DMS53 (cell line): ENCODE measurements around the gene LMBRD2.
"Not testable (repeated sequence)": the region's sequence is repeated elsewhere in the genome, so short reads cannot be mapped to it uniquely, and the experiment has no call there.

Source experiments
- DNase-seq: peaks from one replicate; lab custom pipeline; 2025; lab: John Stamatoyannopoulos, UW

Gene LMBRD2

DNA sequence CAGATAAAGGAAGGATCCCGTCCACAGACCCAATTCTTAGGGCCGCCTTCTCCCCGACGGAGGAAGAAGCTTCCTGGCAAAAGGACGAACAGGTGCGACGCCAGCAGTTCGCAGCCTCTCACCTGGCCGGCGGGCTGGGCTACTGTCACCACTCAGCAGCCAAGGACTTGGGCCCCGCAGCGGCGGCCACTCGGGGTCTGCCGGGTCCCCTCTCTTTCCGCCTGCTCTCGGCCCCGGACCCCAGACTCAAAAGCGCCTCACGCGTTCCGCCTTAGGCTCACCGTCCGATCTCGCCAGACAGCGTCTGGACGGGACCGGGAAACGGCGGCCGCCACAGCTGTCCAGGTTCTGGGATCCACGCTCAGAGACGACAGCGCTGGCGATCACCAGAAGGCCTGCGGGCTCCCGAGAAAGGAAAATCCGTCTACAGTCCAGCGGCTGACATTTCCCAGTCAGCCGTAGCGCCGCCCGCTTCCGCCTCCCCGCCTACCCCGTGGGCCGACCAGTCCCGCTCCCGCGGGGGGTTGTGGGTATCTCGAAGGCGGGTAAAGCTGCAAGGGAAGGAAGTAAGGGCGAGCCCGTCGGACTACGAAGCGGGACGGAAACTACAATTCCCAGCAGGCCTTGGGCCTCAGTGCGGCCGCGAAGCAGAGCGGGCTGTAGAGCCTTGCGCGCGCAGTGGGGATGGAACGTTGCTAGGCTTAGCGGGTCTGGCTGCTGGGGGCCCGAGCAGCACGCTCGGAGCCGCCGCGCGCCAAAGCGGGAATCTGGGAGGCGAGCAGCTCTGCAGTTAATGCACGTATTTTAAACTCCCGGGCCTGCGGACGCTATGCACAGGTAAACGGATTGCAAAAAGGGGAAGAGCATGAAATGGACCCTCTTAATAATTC is at the start of gene LMBRD2, which contains the start of gene SKP2:
Gene LMBRD2 (minus strand): TSS at position 454 of the 890 bp plus-strand sequence. CDS start 8,538 bp downstream, outside the sequence.
Gene SKP2 (plus strand): TSS at position 678 of the 890 bp plus-strand sequence. CDS start 152 bp downstream, at position 830.
- peak; percentile 97 for DNase-seq

DNA sequence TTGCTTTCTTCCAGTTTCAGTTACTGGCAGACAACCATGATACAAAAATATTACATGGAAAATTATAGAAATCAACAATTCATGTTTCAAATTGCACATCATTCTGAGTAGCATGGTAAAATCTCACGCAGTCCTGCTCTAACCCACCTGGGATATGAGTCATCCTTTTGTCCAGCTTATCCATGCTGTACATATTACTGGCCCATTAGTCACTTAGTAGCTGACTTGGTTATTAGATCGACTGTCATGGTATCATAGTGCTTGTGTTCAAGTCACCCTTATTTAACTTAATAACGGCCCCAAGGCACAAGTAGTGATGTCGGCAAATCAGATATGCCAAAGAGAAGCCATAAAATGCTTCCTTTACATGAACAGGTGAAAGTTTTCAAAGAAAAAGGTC is 48.8 kb upstream of the LMBRD2 start:
- DNase-seq = peak; percentile 57

DNA sequence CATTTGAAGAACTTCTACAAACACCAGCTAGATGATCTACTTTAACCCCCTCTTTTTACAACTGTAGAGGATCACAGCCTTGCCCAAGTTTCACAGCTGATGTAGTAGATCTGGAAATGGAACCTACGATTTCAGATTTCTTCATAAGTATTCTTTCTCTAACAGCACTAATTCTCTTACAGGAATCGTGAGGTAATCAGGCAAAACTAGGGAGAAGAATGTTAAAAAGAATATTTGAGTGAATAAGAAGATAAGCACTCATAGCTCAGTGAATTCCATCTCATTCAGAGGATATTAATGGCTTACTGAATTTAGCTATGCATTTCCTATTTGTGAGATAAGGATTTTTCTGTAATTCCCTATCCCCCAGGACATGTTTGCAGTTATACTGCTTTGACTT is 47.9 kb upstream of the LMBRD2 start:
- no peak for DNase-seq

DNA sequence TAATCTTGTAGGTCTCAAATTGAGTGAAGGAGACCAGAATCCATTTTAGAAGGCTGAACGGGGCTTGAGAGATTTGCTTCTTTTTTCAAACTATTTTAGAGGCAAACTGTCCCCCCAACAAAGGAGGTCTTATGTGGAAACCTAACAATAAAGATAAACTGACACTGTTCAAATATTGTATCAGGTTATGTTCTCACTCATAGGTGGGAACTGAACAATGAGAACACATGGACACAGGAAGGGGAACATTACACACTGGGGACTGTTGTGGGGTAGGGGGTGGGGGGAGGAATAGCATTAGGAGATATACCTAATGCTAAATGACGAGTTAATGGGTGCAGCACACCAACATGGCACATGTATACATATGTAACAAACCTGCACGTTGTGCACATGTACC is 47.1 kb upstream of the LMBRD2 start:
- peak; percentile 7 for DNase-seq

DNA sequence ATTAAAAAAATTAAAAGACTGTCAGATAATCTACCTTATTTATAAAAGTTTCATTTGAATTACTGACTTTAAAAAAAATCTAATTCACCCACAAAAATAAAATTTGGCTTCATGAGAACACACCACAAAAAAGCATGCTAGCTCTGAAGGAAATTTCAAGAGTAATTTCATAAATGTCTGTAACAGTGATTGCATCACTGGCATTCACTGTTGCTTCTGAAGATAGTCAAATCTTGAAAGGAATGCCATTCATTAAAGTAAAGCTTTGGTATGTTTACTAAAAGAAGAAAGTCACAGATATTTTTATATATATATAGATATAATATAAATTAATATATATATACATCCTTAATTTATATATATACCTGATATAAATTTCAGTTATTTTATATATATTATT is 46.6 kb upstream of the LMBRD2 start:
- DNase-seq = no peak

DNA sequence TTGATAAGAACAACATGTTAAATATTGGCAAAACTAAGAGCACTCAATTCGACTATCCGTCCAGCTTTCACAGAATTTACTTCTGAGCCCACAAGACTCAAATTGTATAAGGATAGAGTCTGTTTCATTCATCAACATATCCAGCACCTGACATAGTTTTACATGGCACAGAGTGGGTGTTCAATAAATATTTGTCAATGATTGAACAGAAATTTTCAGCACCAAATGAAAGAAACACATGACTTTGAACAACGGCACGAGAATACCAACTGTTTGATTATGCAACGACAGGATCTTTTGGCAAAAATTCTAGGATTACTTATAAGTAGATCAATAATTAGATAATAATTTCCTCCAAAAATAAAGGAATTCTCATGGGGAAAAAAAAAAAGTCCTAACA is 42.1 kb upstream of the LMBRD2 start:
- no peak for DNase-seq

DNA sequence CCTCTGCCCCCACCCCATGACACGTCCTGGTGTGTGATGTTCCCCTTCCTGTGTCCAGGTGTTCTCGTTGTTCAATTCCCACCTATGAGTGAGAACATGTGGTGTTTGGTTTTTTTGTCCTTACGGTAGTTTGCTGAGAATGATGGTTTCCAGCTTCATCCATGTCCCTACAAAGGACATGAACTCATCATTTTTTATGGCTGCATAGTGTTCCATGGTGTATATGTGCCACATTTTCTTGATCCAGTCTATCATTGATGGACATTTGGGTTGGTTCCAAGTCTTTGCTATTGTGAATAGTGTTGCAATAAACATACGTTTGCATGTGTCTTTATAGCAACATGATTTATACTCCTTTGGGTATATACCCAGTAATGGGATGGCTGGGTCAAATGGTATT is 32.7 kb upstream of the LMBRD2 start:
- DNase-seq = not testable (repeated sequence)

DNA sequence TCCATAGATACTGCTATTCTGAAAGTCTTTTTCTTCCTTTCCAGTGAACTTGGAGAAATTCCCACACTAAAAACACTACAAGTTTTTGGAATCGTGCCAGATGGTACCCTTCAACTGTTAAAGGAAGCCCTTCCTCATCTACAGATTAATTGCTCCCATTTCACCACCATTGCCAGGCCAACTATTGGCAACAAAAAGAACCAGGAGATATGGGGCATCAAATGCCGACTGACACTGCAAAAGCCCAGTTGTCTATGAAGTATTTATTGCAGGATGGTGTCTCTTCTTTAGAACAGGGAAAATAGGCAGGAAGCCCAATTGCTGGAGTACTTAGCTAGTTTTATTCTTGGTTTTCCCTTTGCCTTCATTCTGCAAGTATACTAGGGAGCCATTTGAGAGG is 30.1 kb upstream of the LMBRD2 start:
- no peak for DNase-seq

DNA sequence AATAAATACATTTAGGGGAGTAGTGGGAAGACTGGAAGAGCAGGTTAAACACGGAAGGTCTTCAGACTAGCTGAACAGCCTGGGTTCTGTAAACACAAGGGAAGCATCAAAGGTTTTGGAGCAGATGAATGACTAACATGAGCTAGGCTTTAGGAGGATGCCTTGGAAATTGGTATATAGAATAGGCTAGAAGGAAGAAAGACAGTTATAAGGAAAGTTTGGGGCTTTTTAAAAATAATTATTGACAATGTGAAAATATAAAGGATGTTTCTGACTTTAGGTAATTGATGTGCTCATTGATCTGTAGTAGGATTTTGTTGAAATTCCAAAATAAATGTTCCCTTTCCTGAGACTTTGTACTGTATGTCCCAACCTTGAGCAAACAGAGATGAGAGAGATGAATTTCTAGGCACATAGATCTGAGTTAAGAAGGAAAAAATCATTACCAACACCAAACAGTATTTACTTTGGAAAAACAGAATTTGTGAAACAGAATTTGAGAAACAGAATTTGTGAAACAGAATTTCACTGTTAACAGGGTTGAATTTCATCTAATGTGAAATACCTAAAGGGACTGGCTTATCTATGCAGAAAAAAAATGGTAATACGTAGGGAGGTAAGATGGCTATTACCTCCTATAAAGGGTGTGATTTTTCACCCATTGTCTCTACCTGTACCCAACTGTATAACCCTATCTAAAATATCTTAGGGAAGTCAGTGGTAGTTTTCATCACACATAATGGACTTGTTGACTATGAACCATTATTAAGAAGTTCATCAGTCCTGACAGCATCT is 29.1 kb upstream of the LMBRD2 start:
- DNase-seq = peak; percentile 56

DNA sequence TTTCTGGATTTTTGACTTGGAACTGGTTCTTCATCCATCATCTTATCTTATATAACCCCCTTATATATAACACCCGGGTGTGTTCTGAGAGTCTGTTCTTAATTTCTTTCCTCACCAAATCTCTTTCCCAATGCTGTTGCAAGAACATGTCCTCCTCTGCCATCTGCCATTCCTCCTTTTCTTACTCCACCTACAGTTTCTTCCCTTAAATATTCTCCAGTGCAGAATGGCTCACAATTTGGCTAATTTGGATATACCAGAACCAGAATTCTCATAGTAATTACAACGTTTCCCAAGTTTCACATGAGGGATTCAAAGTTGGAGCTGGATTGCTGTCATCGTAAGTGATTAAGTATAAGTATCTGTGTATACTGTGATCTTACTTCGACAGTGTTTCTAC is 28.3 kb upstream of the LMBRD2 start:
- DNase-seq = no peak

DNA sequence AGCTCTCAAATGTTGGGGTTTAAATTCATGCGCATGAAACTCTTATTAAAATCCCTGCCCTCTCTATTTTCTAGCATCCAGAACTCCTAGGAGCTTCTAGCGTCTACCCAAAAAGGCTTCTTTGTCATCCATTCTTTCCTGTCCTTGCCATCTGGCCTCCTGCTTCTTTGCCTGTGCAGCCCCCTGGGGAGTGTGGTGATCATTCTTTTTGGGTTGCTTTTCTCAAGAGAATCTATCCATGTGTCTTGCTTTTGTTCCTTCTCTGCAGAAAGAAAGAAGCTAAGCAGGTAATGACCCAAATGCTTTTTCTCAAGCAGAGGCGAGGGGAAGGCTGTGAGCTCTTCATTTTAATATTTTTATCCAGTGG is 26.8 kb upstream of the LMBRD2 start:
- no peak for DNase-seq

DNA sequence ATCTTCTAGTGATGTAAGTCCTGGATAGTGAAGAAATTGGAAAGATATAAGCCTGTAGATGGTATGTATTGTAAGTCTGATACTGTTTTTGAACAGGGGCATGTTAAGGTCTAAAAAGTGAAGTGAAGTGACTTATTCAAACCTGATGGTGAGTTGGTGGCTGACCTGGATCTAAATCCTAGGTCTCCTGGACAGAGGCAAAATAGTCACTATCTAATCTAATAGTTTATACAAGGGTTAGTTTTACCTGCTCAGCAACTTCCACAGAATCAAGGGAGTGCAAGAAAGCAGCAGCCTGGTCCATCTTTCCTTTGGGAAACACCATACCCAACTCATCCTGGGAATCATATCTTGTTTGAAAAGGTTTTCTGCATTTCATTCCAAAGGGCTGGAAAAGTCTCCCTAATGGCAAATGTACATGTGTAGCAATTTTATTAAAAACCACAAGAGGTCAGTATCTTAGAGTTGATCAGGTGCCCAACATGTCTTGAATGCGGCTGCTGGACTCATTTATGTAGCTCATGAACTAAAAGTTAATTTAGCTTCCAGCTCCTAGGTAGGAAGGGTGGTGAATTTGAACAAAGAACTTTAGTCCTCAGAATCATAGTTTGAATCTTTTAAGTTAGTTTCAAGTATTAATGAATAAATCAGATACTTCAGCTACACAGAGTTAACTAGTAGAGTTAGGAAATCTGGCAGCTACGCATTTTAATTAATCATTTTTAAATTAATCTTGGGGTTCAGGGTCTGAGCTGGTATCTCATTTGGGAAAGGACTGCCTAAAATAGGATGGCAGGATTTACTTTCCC is 26.2 kb upstream of the LMBRD2 start:
- peak; percentile 65 for DNase-seq

DNA sequence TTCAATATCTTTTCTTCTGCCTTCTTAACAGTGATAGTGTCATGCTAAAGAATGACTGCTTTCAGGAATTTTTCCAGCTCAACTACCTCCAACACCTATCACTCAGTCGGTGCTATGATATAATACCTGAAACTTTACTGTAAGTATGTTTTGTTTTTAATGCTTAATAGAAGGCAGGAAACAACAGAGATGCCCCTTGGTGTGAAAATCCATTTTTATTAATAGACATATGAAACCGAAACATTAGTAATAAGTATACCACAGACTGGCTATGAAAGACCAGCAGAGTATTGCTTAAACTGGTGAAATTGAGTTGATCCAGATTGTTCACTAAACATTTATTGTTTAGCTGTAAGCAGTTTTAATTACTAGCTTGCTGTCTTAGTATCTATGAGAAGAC is 25.5 kb upstream of the LMBRD2 start:
- DNase-seq = no peak

DNA sequence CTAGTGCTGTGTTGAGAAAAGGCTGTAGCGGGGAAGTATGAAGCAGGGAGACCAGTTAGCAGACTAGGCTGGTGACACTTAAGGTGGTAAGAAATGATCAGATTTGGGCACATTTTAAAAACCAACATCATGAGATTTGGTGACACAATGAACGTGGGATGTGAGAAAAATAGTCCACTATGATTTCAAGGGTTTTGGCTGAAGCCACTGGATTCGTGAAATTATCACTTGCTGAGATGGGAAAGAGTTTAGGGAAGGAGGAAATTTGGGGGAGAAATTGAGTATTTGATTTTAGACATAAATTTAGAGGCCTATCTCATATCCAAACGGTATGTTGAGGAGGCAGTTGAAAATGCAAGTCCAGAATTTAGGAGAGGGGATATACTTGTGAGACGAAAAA is 23.4 kb upstream of the LMBRD2 start:
- DNase-seq = no peak

DNA sequence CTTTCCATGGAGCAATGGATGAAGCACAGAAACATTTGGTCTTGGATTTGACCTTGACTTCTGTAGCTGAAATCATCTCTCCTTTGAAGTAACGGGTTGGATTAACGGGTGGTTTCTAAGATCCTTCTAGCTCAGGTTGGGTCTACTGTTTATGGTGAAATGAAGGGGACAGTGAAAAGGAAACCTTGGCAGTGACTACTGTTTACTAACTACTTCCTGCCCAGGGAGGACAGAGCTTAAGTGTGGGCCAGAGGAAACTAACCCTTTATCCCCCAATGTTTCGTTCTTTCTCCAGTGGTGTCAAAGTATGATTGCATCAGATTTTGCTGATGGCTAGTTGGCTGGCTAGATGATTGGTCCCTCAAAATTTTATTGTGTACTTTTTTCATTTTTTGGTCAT is 22.4 kb upstream of the LMBRD2 start:
- no peak for DNase-seq

DNA sequence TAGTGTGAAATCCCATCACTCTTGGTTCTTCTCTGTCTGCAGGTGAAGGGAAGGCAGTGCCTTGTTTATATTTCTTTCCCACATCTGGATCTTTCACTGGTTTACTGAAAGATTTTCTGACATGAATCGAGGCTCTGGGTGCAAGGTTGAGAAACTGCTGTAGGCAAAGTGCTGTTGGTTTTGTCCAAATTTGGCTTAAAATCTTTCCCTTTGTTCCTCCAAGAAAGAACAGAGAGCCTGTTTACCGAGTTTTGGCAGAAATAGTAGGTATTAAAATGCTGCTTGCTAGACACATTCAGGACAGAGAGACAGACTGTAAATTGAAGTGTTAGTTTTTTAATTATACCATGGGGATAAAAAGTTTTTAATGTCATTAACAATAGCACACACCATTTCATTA is 21.7 kb upstream of the LMBRD2 start:
- no peak for DNase-seq

DNA sequence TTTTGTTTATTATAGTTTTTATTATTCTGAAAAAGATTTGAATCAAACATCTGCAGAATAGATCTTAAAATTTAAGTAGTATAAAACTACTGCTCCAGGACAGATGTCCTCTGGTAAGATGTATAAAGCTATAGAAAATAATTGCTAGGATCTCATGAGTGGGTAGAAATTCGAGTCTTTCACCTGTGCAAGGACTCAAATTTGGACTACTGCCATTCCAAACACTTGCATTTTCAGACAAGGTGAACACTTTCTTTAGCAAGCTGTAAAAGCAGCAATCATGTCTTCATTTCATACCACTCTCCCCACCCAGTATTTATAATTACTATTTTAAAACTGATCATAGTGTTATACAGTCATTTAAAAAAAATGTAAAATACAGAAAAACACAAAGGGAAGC is 20.9 kb upstream of the LMBRD2 start:
- DNase-seq = no peak

DNA sequence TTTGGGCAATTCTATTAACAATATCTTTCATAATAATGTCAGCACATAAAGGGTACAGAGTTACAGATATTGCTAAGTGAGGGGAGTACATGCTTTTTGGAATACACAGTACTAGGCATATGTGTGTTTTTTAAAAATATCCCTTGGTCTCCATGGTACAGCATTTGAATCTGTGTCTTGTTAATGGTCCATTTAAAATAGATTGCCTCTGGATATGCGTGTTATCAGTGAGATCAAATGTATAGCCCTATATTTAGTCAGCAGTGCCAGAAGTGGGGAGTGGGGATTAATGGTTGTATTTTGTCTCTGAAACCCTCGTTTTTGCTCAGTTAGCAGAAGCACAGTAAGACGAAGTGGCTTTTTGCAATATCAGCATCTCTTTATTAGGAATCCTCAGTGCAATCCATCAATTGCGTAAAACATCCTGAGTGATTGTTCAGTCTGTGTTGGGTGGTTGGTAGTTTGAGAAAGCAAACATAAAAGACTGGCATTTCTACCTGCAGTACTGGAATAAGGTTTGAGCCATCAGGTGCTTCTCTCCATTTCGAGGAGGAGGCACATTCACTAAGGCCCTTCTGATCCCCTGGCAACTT is 19.2 kb upstream of the LMBRD2 start:
- DNase-seq = no peak

DNA sequence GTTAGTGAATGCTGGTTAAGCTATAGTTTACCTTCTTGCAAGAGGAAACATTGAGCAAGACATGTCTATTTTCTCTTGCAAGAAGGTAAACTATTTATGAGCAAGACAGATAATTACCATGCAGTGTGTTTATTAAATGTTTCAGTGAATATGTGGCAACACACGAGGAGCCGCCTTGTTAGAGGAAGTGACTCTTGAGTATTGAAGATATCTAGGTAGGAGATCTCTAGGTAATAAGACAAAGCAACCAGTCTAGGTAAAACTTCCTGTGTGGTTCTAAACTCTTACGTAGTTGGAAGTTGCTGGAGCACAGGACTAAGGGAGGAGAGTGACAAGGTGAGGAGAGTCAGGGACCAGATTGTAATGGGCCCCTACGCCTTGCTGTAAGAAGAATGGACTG is 17.1 kb upstream of the LMBRD2 start:
- DNase-seq = no peak

DNA sequence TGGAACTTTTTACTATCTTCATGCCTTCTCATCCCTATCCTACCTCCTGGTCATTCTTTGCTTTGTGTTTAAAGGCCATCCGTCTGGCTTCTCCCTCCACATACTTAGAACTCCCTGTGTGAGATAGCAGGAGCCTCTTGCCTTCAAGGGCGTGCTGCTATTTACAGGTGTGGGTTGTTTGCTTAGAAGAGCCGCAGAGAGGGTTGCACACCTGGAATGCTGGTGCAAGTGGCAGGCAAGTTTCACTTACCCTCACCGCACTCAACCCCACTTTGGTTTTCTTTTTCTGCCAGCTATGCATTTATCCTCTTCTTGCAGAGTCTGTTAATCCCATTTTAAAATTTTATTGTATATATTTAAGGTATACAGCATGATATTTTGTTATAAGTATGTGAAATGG is 12.8 kb upstream of the LMBRD2 start:
- peak; percentile 33 for DNase-seq

DNA sequence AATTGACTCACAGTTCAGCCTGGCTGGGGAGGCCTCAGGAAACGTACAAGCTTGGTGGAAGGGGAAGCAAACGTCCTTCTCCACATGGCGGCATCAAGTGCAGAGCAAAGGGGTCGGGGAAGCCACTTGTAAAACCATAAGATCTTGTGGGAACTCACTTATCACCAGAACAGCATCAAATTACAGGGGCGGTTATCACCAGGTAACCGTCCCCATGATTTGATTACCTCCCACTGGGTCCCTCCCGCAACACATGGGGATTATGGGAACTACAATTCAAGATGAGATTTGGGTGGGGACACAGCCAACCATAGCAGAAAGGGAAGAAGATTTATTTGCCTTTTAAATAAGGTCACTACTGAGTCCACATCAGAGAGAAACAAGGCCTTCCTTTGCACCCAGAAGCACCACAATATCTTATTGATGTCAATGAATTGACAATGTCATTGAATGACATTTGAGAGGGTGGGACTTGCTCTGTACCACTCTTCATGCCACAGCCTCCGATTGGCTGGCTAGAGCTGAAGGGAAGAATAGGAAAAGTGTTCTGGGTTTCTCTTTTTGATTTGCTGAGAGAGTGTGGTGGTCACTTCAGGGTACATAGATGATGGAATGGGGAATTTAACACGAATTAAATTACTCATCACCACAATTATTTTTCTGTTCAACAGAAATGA is 11.3 kb upstream of the LMBRD2 start:
- DNase-seq = no peak
